ENCODE results near the gene PSMD6. TPM values are rescaled to one million over a fixed set of nuclear protein-coding genes. Genes with fewer than 3 reads are reported as not detected.

Gene PSMD6
- polyA plus RNA-seq, 3 donors, result 62.9 to 222 (median 65.2) TPM

DNA sequence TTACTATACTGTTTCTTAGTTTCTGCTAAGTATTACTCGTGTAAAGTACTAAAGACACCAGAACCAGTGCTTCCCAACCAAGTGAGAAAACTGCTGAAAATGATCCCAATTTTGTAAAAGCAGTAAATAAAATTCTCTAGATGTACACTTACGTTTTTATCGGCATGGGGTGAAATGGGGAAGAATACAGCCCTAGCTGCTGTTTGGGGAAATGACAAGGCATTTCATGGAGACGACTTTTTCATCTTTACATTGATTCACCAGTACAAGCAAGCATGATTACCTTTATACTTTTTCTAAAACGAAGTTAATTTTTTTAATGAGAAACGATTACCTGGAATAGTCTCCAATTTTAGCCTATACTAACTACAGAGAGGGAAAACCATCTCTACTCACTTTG, 1.4 kb downstream of the PSMD6 start:
- WGBS, 3 donors, result 46 to 64% (median 62%) methylated on average over 6 of the region's 6 CpGs
- H3K27ac ChIP-seq (ENCODE audit: low read depth, low read length), result no peak overlapping the region

DNA sequence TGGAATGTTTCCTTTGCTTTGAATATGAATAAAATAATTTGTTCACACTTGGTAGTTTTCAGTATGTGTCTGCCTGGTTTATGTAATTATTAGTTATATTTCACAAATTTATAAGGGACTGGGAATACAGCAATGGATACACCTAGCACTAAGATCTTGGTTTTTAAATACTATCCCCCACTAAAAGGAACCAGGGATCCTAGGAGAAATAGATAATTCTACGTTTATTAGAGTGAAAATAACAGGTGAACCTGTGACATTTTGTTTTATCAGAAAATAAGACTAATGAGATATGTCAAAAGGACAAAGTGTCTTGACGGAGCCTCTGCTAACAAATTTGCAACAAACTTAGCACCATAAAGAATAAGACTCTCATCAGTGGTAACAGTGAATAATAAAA, 3.4 kb downstream of the PSMD6 start:
- no peak overlapping the region for H3K27ac ChIP-seq (ENCODE audit: low read depth, low read length)
- 37 to 86% (median 85%) methylated on average over 2 of the region's 2 CpGs for WGBS, 3 donors

DNA sequence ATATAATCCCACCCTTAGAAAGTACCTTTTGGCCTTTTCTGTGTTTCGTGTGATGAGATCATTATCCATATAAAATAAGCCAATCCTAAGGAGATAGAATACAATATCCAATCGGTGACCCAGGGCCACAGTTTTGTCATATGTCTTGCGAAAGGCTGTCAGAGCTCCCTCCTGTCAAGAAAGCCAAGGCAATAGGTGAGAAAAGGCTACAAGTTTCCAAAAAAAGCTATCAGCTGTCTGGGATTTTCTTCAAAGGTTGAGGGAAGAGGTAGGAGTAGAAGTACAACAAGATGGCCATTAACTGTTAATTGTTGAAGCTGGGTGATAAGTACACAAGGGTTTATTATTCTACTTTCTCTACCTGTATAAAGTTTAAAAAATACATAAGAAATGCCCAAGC, 4.0 kb downstream of the PSMD6 start:
- WGBS, 3 donors, result 56 to 92% (median 88%) methylated on average over 3 of the region's 3 CpGs
- no peak overlapping the region for H3K27ac ChIP-seq (ENCODE audit: low read depth, low read length)

DNA sequence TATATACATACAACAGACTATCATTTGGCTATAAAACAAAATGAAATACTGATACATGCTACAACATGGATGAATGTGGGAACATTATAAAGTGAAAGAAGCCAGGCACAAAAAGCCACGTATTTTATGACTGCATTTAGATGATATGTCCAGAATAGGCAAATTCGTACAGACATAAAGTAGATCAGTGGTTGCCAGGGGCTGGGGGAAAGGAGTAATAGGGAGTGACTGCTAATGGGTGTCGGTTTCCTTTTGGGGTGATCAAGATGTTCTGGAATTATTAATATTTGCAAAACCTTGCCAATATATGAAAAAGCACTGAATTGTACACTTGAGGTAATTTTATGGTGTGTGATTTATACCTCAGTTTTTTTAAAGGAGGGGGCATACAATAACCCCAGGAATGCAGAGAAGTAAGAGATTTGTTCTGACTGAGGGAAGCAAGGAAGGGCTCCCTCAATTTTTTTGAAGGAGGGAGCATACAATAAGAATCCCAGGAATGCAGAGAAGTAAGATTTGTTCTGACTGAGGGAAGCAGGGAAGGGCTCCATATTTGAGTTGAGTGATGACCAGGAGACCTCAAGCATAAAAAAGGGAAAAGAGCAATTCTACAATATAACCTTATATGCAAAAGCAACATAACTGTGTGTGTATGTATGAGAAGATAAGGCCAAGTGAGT, 6.2 kb downstream of the PSMD6 start:
- H3K27ac ChIP-seq (ENCODE audit: low read depth, low read length), result no peak overlapping the region
- 78 to 80% (median 79%) methylated on average over 3 of the region's 3 CpGs for WGBS, 3 donors

DNA sequence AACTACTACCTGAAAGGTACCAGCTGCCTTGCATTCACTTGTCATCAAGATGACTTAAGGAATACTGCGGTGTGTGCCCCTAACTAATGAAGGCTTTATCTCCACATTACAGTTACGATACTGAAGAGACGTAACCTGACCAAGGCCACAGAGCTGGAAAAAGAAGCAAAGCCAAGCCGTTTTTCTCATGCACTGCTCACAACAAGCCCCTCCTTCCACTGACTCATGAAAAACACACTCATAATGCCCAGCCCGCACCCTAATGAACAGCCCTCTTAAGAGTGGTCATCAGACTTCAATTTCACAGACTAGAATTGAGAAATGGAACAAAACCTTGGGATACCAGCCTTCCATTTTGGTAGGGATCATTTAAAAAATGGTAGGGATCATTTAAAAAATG, 11.6 kb downstream of the PSMD6 start:
- no peak overlapping the region for H3K27ac ChIP-seq (ENCODE audit: low read depth, low read length)

DNA sequence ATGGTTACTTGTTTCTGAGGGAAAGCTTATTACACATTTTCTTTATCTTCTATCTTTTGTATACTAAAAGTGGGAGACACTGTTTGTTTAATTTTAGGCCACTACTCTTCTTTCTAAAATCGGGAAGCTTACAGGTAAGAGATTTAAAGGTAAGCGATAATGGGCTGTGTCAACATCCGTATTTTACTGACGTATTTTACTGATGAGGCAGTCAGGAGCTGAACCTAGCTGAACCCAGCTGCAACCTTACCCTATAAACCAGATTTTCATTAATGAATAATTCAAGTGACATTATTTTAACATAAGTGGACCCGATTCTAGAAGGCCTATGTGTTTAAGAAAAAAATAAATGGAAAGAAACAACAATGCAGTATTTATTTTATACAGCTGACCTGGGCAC, 13.1 kb downstream of the PSMD6 start:
- no peak overlapping the region for H3K27ac ChIP-seq (ENCODE audit: low read depth, low read length)
- WGBS, 3 donors, result 54 to 94% (median 88%) methylated on average over 5 of the region's 5 CpGs

More for the DNA sequence above, 11.6 kb downstream of the PSMD6 start:
- WGBS, 3 donors, result 42 to 81% (median 73%) methylated on average over 5 of the region's 5 CpGs

DNA sequence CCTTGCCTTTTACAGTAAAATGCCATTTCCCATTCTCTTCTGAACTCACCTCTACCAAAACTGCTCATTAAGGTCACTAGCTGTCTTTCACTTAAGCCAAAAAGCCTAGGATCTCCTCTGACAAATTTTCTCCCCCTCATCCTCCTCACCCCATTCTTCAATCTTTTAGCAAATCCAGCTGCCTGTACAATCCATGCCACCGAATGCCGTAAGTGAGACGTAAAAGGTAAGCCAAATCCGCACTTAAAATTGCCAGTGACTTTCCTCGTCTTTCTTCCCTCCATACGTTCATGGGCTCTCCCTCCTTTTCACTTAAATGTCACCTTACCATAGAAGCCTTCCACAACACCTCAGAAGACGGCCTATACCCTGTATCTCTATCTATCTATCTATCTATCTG, 13.8 kb downstream of the PSMD6 start:
- WGBS, 3 donors, result 80 to 94% (median 82%) methylated on average over 7 of the region's 7 CpGs
- no peak overlapping the region for H3K27ac ChIP-seq (ENCODE audit: low read depth, low read length)

DNA sequence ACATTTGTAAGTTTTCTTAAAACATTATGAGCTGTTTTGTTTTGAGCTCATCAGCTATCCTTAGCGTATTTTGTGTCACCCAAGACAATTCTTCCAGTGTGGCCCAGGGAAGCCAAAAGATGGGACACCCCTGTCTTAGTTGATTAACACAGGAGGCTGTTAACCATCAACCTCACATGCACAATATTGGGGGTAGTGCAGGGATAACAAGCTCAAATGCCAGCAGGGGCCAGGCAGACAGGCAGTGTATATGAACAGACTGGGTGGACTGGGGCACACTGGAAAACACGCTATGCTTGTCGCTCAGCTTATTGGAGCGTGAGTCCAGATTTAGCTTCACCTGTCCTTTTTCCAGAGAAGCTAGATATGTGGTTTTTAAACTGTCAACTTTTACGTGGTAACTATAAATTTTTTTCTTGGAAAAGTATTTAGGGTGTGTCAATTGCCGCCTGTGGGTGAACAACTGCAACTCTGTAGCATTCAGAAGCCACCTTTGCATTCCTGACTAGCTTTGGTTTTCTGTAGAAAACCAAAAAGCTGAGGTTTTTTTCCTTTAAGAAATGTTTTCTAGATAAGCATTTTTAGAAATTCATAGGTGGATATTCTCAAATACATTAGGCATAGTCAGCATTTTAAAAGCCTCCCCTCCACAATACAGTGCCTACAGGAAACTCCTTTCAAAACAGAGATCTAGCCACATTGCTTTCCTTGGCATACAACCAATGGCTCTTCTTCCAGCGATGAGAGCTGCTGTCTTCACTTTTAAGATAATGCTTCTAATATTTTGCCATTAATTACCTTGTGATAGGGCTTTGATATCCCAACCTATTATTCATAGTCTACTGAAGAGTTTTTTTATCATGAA, 14.6 kb downstream of the PSMD6 start:
- no peak overlapping the region for H3K27ac ChIP-seq (ENCODE audit: low read depth, low read length)
- 71 to 82% (median 80%) methylated on average over 7 of the region's 7 CpGs for WGBS, 3 donors

DNA sequence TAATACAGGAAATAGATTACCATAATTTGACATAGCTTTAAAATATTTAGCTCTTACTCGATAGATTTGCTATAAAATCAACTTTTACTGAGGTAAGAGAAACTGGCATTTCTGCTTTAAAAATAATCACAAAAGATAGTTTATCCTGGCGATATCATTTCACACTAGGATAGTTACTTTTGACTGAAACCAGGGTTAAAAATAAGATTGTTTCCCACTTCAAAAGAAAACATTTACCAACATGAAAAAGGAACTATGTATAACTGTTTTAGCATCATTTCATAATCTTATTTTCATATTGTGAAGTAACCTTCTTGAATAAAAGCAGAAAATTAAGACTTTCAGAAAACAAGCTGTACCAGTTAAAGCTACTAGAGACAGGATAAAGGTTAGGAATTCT, 15.3 kb downstream of the PSMD6 start:
- no peak overlapping the region for H3K27ac ChIP-seq (ENCODE audit: low read depth, low read length)
- 41 to 87% (median 84%) methylated on average over 2 of the region's 2 CpGs for WGBS, 3 donors

DNA sequence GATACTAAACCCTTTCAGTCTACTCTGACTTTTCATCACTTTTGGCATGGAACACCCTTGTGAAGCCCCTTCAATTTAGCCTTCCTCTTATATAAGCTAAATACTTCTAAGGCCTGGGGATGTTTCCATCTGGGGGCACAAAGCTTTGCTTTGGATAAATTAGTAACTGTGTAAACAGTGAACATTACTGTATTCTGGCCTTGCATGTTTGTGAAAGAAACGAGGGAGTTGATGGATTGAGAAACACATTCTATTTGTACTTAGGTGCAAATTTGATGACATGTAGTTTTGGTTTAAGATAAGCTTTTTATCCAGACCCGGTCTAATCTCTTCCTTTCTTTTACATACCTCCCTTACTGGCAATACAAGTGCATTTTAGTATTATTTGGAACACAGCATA, 19.7 kb downstream of the PSMD6 start:
- 26 to 74% (median 71%) methylated on average over 2 of the region's 2 CpGs for WGBS, 3 donors
- H3K27ac ChIP-seq (ENCODE audit: low read depth, low read length), result no peak overlapping the region

DNA sequence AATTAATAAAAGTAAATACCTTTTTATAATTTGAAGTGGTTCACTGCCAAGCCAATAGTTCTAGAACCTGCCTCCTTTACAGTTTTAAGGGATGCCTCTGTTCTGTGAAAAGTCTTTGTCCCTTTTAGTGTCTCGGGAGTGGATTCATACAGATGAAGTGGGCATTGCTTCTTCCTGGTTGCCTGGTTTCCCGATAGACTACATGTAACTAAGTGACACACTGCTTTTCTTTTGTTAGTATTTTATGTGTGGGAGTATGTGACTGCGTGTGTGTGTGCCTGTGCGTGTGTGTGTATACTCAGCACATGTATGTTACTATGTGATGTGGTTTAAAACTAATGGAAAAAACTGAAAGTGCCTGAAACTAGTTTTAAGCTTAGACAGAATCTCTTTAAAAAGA, 21.1 kb downstream of the PSMD6 start:
- WGBS, 3 donors, result 79 to 97% (median 82%) methylated on average over 4 of the region's 4 CpGs
- no peak overlapping the region for H3K27ac ChIP-seq (ENCODE audit: low read depth, low read length)

DNA sequence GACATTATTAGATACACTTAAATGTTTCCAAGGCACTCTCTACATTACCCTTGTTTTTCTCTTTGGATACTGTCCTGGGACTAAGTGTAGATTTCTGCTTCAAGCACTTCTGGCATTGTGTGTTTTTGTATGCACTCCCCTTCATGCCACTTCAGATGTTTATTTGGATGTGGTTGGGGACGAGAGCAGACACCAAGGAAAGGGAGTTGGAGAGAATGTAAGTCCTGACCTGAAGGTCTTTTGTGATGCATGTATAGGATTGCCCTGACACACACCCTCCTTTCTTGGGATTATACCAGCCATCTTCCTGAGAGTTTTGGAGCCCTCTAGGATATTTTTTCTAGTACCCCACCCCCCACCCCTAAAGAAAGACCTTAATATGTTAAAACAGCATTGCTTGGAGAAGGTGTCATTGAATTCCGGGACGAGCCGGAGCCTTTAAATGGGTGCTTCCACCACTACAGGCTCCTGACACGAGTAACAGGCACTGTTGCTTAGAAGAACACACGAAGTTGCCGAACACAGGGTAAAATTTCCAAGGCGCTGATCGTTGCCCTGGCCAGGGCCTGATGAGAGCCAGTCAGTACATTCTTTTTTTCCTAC, 22.7 kb downstream of the PSMD6 start:
- no peak overlapping the region for H3K27ac ChIP-seq (ENCODE audit: low read depth, low read length)
- WGBS, 3 donors, result 68 to 90% (median 84%) methylated on average over 9 of the region's 9 CpGs

DNA sequence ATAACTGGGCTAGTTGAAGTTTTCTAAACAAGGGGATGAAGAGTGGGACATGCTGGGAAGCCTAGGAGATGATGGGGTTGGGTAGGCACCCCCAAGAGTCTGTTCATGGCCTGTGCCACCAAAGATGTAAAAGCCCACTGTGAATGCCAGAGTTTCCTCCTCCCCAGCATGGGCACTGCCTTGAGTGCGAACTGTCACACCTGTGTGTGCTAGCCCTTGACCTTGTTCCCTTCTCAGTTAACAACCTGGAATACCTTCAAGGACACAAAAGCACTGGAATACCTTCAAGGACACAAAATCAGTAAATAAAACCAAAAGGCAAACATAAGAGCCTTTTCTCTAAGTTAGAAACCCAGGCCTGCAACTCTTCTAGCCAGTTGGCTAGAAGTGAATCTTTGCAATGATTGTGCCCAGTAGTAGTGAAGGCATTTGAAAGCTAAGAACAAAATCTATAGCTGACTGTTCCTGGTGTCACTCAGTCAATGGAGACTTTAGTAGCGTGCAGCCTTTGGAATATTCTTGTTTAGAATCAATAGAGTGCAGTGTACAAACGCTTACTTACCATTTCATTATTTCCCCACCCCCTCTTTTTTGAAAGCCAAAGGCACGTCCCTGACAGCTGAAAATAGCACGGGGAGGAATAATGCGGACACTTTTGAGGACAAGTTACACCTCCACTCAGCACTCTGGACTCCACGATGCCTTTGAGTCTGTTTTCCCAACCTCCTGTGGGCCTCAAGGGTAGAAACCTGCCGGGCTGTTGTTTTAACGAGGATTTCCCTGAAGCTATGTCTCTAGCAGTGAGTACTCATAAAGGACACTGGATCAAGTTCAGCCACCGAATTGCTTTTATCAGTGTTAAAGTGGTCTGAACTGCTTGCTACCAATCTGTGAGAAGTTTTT, 24.2 kb downstream of the PSMD6 start:
- H3K27ac ChIP-seq (ENCODE audit: low read depth, low read length), result no peak overlapping the region
- 29 to 84% (median 80%) methylated on average over 10 of the region's 10 CpGs for WGBS, 3 donors

DNA sequence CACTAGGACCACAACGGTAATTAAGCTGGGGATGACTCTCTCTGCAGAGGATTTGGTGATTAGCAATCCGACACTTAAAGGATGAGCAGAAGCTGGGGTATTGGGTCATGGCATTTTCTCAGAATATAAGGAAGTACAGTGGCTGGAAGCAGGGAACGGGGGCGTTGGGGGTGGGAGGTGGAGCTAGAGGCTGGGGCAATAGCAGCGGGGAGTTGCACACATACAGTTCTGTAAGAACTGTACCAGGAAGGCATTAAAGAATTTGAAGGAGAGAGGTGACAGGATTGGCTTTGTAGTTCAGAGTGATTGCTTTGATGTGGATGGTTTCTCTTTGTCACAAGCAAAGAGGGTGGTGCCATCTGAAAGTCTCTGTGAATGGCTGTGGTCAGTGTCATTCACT, 28.2 kb downstream of the PSMD6 start:
- H3K27ac ChIP-seq (ENCODE audit: low read depth, low read length), result no peak overlapping the region
- WGBS, 3 donors, result 65 to 79% (median 67%) methylated on average over 5 of the region's 5 CpGs

DNA sequence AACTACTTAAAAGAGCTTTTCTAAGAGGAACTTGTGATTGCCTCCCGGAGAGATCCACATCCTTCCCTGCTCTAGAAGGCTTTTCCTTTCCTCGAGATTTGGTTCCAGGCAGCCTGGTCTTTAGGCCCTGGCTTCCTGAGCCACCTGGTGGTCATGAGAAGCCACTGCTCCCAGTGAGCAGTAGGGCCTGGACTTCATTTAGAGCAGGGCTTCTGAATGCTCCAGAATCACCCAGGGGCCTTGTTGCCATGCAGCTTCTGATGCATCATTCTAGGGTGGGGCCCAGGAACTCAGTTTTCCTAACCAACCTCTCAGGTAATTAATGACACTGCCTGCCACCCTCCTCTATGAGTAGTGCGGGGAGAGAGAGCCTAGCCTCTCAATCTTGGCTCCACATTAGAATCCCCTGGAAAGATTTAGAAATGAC, 29.6 kb downstream of the PSMD6 start:
- H3K27ac ChIP-seq (ENCODE audit: low read depth, low read length), result no peak overlapping the region
- WGBS, 3 donors, result 33 to 36% (median 36%) methylated on average over 3 of the region's 3 CpGs

DNA sequence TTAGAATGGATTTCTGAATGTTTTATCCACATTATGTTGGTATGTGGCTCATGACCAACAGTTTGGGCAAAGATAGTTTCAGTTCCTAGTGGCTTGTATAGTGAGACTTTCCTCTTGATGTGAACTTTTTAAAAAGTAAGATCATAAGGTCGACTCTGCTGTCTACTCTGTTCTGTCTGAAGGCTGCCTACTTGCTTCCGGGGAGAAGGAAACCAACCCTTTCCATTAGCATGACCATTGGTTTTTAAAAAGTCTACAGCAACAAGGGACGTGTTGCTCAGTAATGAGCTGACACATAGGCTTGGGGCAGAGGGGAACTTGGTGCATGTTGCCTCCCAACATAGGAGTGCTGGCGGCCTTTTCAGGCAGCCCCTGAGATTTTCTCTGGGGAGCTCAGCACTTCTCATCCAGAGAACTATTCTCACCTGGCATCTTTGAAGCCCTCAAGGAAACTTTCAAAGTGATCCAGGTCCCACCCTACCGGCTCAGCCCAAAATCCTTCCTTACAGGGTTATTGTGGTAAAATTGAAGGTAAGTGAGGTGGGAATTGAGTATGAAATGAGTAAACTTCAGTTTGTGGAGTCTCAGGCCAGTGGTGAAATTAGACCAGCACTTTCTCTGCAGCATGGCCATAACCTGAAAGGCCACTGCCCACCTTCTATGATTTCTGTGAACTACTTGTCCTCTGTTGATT, 30.6 kb downstream of the PSMD6 start:
- WGBS, 3 donors, result 82 to 85% (median 84%) methylated on average over 5 of the region's 5 CpGs
- no peak overlapping the region for H3K27ac ChIP-seq (ENCODE audit: low read depth, low read length)

DNA sequence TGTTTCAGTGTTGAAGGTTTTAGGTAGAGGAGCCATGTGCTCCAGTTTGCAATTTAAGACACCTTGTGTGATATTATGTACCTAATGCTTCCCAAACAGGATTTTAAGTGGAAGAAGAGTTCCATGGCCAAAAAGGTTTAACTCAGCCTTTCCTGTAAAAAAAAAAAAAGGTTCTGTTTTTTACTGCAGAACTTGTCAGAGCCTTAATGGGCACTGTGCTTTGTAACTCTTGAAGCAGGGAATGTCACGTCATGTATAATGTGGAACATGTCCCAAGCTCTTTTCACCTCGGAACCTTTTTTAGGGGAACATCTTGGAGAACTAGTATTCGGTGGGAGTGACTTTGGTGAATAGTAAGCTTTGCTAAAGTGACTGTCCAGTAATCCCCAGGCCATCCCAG, 31.6 kb downstream of the PSMD6 start:
- no peak overlapping the region for H3K27ac ChIP-seq (ENCODE audit: low read depth, low read length)
- WGBS, 3 donors, result 88 to 92% (median 90%) methylated on average over 3 of the region's 3 CpGs

DNA sequence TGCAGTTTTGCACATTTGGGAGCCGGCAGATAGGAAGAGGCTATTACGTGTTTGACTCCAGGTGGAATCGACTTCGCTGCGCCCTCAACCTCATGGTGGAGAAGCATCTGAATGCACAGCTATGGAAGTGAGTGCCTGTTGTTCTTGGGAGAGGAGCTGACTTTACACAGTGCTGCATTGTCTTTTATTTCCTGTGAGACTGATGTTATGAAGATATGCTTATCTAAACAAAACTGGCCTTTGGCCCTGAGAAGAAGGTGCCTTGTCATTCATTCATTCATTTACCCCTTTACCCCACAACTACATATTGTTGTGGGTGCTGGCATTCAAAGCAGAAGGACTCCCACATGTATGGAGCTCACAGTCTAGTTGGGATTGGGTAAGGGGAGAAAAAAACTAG, 32.6 kb downstream of the PSMD6 start:
- WGBS, 3 donors, result 83 to 93% (median 90%) methylated on average over 5 of the region's 5 CpGs
- H3K27ac ChIP-seq (ENCODE audit: low read depth, low read length), result no peak overlapping the region
